HepG2 (cell line): ENCODE measurements around the gene SLC16A2. TPM values are rescaled to one million over a fixed set of nuclear protein-coding genes. Genes with fewer than 3 reads are reported as not detected.

Experiments
- EEA1 ChIP-seq: sonication (generic); formaldehyde crosslinking; IDR thresholded peaks from 2 replicates; pipeline ENCODE4 v1.5.1; 2020; ENCODE audit warnings: mild to moderate bottlenecking, missing genetic modification reagents, borderline replicate concordance
- ETV5 ChIP-seq: IDR thresholded peaks from 2 replicates; pipeline ENCODE4 v1.6.1; 2018; ENCODE audit warnings: missing biosample characterization, missing genetic modification reagents, inconsistent platforms, borderline replicate concordance
- GPBP1L1 ChIP-seq: sonication (generic); formaldehyde crosslinking; IDR thresholded peaks from 2 replicates; pipeline ENCODE4 v1.5.0; 2020; ENCODE audit warnings: mild to moderate bottlenecking, missing genetic modification reagents
- HDAC1 ChIP-seq: sonication (generic); formaldehyde crosslinking; IDR thresholded peaks from 2 replicates; pipeline ENCODE4 v1.5.1; 2020; ENCODE audit warnings: mild to moderate bottlenecking, missing genetic modification reagents
- KLF11 ChIP-seq: IDR thresholded peaks from 2 replicates; pipeline ENCODE4 v1.6.1; 2016; ENCODE audit warnings: missing compliant biosample characterization
- NFE2L2 ChIP-seq: fragments of 150-350 bp; IDR thresholded peaks from 2 replicates; pipeline ENCODE4 v1.6.1; 2014; ENCODE audit warnings: low read length
- PAX8 ChIP-seq: sonication (generic); formaldehyde crosslinking; IDR thresholded peaks from 2 replicates; pipeline ENCODE4 v1.8.0; 2022; ENCODE audit warnings: mild to moderate bottlenecking, missing genetic modification reagents, borderline replicate concordance
- TMF1 ChIP-seq: sonication (generic); formaldehyde crosslinking; IDR thresholded peaks from 2 replicates; pipeline ENCODE4 v1.8.1; 2022; ENCODE audit warnings: low read depth, missing genetic modification reagents
- ZNF687 ChIP-seq: sonication (generic); formaldehyde crosslinking; IDR thresholded peaks from 2 replicates; pipeline ENCODE4 v1.5.1; 2020; ENCODE audit warnings: mild to moderate bottlenecking, missing genetic modification reagents, moderate library complexity
- ZNF691 ChIP-seq: sonication (generic); formaldehyde crosslinking; IDR thresholded peaks from 2 replicates; pipeline ENCODE4 v1.4.0; 2020; ENCODE audit warnings: missing genetic modification reagents, low read depth, mild to moderate bottlenecking, borderline replicate concordance
- polyA plus RNA-seq, 8 experiments: library from polyadenylated mRNA; depleted of rRNA in 3 of 8; stranded (reverse) in 7 of 8; unstranded in 1 of 8; fragments of >200 nt; fragmentation: Illumina TruSeq in 4 of 8; extraction: Trizol in 4 of 8; gene quantifications; 2 replicates each; pipeline versions ENCODE4 v1.2.1 to v1.2.3, GENCODE V29; 2011 to 2016; ENCODE audit warnings: low read depth in 4 of 8, missing spikeins in 1 of 8, mixed read lengths in 1 of 8; ENCODE audit not compliant: insufficient read depth in 1 of 8
- total RNA-seq, 5 experiments: library from RNA; depleted of rRNA; stranded (reverse); fragments of >200 nt; fragmentation: Illumina TruSeq; extraction: Trizol; gene quantifications; 2 replicates each; pipeline ENCODE4 v1.2.3, GENCODE V29; 2016; ENCODE audit warnings: low read depth in 1 of 5

SLC16A2 gene
- total and polyA plus RNA-seq, 2 of the 13 experiments (the other 11 are each of a cell fraction or from before 2014, with no cell fraction given), result 0.07 to 0.08 TPM

GRCh38 chrX:74525116-74525515, 103.8 kb downstream of the SLC16A2 start (continued):
- TF ChIP-seq ZNF691 (CRISPR knock-in tag), result no peak
- TF ChIP-seq EEA1 (CRISPR knock-in tag), result no peak
- no peak for TF ChIP-seq ETV5 (CRISPR knock-in tag)
- no peak for TF ChIP-seq NFE2L2
- no peak for TF ChIP-seq HDAC1
- TF ChIP-seq TMF1 (CRISPR knock-in tag), result no peak
- TF ChIP-seq ZNF687 (CRISPR knock-in tag), result no peak
- no peak for TF ChIP-seq PAX8 (CRISPR knock-in tag)
- TF ChIP-seq KLF11 (CRISPR knock-in tag), result no peak
- TF ChIP-seq GPBP1L1 (CRISPR knock-in tag), result no peak
- TF ChIP-seq, all 625 proteins: peak for 0
